Neural cell (in vitro differentiated cells): ENCODE data around the gene MADCAM1. TPM values are rescaled to one million over a fixed set of nuclear protein-coding genes. Genes with fewer than 3 reads are reported as not detected.
"Not testable (repeated sequence)": the region's sequence is repeated elsewhere in the genome, so short reads cannot be mapped to it uniquely, and the experiment has no call there.

Experiments used
- H2AFZ ChIP-seq: fragments of 200-600, 300-800 bp; sonication (generic), shearing (Covaris generic); 2 replicates; pipeline ENCODE4 v1.6.0; 2014; ENCODE audit warnings: low read depth, mild to moderate bottlenecking, antibody characterized with exemption, low read length, moderate library complexity
- H3F3A ChIP-seq: fragments of 200-600 bp; shearing (Covaris generic); 2 replicates; pipeline ENCODE4 v1.6.1; 2016; ENCODE audit warnings: mild to moderate bottlenecking, moderate library complexity, mixed read lengths, antibody characterized with exemption, low read length; ENCODE audit not compliant: insufficient read depth, poor library complexity, severe bottlenecking
- H3K27ac ChIP-seq: fragments of 200-600, 300-800 bp; sonication (generic), shearing (Covaris generic); 2 replicates; pipeline ENCODE4 v1.5.1; 2014; ENCODE audit warnings: mild to moderate bottlenecking, low read length, moderate library complexity
- H3K27me3 ChIP-seq: fragments of 300-800, 200-600 bp; sonication (generic), shearing (Covaris generic); 2 replicates; pipeline ENCODE4 v1.6.0; 2014; ENCODE audit warnings: mild to moderate bottlenecking, low read depth, low read length, moderate library complexity; ENCODE audit not compliant: insufficient read depth
- H3K36me3 ChIP-seq: fragments of 300-800, 200-600 bp; sonication (generic), shearing (Covaris generic); 2 replicates; pipeline ENCODE4 v1.5.1; 2014; ENCODE audit warnings: mild to moderate bottlenecking, antibody characterized with exemption, low read length, moderate library complexity; ENCODE audit not compliant: insufficient read depth
- H3K4me2 ChIP-seq: fragments of 300-800, 200-600 bp; sonication (generic), shearing (Covaris generic); 2 replicates; pipeline ENCODE4 v1.6.0; 2014; ENCODE audit warnings: mild to moderate bottlenecking, low read length
- H3K4me3 ChIP-seq: fragments of 300-800, 200-600 bp; sonication (generic), shearing (Covaris generic); 2 replicates; pipeline ENCODE4 v1.5.1; 2014; ENCODE audit warnings: mild to moderate bottlenecking, low read length, moderate library complexity
- H3K79me2 ChIP-seq: fragments of 200-600 bp; shearing (Covaris generic); replicated peaks from 2 replicates; pipeline ENCODE4 v1.6.0; 2014; ENCODE audit warnings: mild to moderate bottlenecking, low read length, moderate library complexity; ENCODE audit not compliant: insufficient read depth
- H3K9ac ChIP-seq: fragments of 300-800, 200-600 bp; sonication (generic), shearing (Covaris generic); 2 replicates; pipeline ENCODE4 v1.6.1; 2016; ENCODE audit warnings: mild to moderate bottlenecking, low read length, mixed read lengths
- H3K9me2 ChIP-seq: fragments of 200-600 bp; shearing (Covaris generic); 2 replicates; pipeline ENCODE4 v1.6.1; 2016; ENCODE audit warnings: mild to moderate bottlenecking, low read length, mixed read lengths; ENCODE audit not compliant: insufficient read depth
- H3K9me3 ChIP-seq: fragments of 200-600, 300-800 bp; sonication (generic), shearing (Covaris generic); 2 replicates; pipeline ENCODE4 v1.6.1; 2016; ENCODE audit warnings: mild to moderate bottlenecking, mixed run types, low read length, moderate library complexity, mixed read lengths
- H4K20me1 ChIP-seq: fragments of 200-600 bp; shearing (Covaris generic); 2 replicates; pipeline ENCODE4 v1.6.1; 2016; ENCODE audit warnings: mild to moderate bottlenecking, mixed run types; ENCODE audit not compliant: insufficient read depth
- EP300 ChIP-seq: fragments of 450-650 bp; conservative IDR thresholded peaks from 2 replicates; pipeline ENCODE4 v1.6.1; 2014; ENCODE audit warnings: antibody characterized with exemption, mild to moderate bottlenecking, moderate library complexity; ENCODE audit not compliant: poor library complexity, severe bottlenecking
- EZH2 ChIP-seq: fragments of 200-600, 300-800 bp; shearing (Covaris generic), sonication (generic); IDR thresholded peaks from 2 replicates; pipeline ENCODE4 v1.6.1; 2014; ENCODE audit warnings: antibody characterized with exemption, low read length, borderline replicate concordance, mild to moderate bottlenecking; ENCODE audit not compliant: insufficient read depth, poor library complexity, severe bottlenecking
- MXI1 ChIP-seq: fragments of 450-650 bp; conservative IDR thresholded peaks from 2 replicates; pipeline ENCODE4 v1.6.1; 2014; ENCODE audit warnings: antibody characterized with exemption, mild to moderate bottlenecking; ENCODE audit not compliant: poor library complexity, severe bottlenecking
- POLR2AphosphoS5 ChIP-seq: IDR thresholded peaks from 2 replicates; pipeline ENCODE4 v1.6.1; 2012
- RAD21 ChIP-seq: fragments of 450-650 bp; conservative IDR thresholded peaks from 2 replicates; pipeline ENCODE4 v1.6.1; 2014; ENCODE audit warnings: antibody characterized with exemption, mild to moderate bottlenecking, moderate library complexity
- SMC3 ChIP-seq: fragments of 450-650 bp; conservative IDR thresholded peaks from 2 replicates; pipeline ENCODE4 v1.6.1; 2014; ENCODE audit warnings: antibody characterized with exemption, mild to moderate bottlenecking, moderate library complexity; ENCODE audit not compliant: poor library complexity
- TAF1 ChIP-seq: IDR thresholded peaks from 2 replicates; pipeline ENCODE4 v1.6.1; 2012; ENCODE audit warnings: low read depth
- polyA plus RNA-seq: library from polyadenylated mRNA; depleted of rRNA; stranded (reverse); fragments of >200 nt; gene quantifications from 2 replicates; pipeline ENCODE4 v1.2.3, GENCODE V29; 2014
- TF ChIP-seq, protein P1 (sequence below): IDR thresholded peaks from 2 replicates; pipeline ENCODE4 v1.6.1; 2012; ENCODE audit warnings: borderline replicate concordance
- TF ChIP-seq, protein P2 (sequence below): fragments of 450-650 bp; IDR thresholded peaks from 2 replicates; pipeline ENCODE4 v1.5.1; 2014; ENCODE audit warnings: antibody characterized with exemption, mild to moderate bottlenecking, moderate library complexity; ENCODE audit not compliant: poor library complexity, severe bottlenecking

MADCAM1 gene
- polyA plus RNA-seq, 1 donor from 2014 or later, result 1.0 TPM

DNA sequence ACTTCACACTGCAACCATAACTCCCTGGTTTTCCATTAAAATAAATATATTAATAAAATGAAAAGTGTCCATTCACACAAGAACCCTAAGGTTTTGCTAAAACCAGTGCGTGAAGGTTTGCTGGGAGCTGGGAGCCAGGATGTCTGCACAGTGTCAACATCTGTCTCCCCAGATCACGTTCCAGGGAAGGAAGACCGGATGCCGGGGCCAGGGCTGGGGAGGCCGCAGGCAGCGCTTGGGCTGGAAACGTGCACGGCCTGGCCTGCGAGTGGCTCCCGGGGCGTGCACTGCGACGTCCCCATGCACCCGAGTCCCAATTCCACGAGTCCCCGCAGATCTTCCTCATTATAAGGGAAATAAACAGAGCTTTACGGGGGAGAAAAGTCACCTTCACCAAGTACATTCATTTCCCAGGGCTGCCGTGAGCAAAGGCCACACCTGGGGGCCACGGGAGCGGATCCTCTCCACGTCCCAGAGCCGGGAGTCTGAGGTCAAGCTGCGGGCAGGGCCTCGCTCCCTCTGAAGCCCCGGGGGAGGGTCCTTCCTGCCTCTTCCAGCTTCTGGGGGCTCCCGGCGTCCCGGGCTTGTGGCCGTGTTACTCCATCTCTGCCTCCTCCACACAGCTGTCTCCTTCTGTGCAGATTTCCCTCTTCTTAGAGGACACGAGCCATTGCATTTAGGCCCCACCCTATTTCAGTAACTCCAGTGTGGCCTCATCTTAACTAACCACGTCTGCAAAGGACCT lies 48.3 kb upstream of the MADCAM1 start:
- Histone ChIP-seq H3F3A (no peaks in the 10 kb centered on the region), H3K27me3 (no peaks in the 10 kb centered on the region), H3K9me3 (no peaks in the 10 kb centered on the region), H3K36me3 (no peaks in the 10 kb centered on the region), H3K9me2 (no peaks in the 10 kb centered on the region), H3K79me2 (no peaks in the 10 kb centered on the region), H3K9ac (no peak overlapping the region), H3K27ac (no peak overlapping the region), H3K4me2 (no peak overlapping the region), H4K20me1 (no peaks in the 10 kb centered on the region), H2AFZ (no peak overlapping the region), H3K4me3 (no peak overlapping the region)
- TF ChIP-seq, protein P1, sequence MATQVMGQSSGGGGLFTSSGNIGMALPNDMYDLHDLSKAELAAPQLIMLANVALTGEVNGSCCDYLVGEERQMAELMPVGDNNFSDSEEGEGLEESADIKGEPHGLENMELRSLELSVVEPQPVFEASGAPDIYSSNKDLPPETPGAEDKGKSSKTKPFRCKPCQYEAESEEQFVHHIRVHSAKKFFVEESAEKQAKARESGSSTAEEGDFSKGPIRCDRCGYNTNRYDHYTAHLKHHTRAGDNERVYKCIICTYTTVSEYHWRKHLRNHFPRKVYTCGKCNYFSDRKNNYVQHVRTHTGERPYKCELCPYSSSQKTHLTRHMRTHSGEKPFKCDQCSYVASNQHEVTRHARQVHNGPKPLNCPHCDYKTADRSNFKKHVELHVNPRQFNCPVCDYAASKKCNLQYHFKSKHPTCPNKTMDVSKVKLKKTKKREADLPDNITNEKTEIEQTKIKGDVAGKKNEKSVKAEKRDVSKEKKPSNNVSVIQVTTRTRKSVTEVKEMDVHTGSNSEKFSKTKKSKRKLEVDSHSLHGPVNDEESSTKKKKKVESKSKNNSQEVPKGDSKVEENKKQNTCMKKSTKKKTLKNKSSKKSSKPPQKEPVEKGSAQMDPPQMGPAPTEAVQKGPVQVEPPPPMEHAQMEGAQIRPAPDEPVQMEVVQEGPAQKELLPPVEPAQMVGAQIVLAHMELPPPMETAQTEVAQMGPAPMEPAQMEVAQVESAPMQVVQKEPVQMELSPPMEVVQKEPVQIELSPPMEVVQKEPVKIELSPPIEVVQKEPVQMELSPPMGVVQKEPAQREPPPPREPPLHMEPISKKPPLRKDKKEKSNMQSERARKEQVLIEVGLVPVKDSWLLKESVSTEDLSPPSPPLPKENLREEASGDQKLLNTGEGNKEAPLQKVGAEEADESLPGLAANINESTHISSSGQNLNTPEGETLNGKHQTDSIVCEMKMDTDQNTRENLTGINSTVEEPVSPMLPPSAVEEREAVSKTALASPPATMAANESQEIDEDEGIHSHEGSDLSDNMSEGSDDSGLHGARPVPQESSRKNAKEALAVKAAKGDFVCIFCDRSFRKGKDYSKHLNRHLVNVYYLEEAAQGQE, result no peak
- TF ChIP-seq TAF1 (no peak), POLR2AphosphoS5 (no peak), EZH2 (no peak), RAD21 (no peak), MXI1 (no peak), SMC3 (no peak), EP300 (no peak)
- TF ChIP-seq, protein P2, sequence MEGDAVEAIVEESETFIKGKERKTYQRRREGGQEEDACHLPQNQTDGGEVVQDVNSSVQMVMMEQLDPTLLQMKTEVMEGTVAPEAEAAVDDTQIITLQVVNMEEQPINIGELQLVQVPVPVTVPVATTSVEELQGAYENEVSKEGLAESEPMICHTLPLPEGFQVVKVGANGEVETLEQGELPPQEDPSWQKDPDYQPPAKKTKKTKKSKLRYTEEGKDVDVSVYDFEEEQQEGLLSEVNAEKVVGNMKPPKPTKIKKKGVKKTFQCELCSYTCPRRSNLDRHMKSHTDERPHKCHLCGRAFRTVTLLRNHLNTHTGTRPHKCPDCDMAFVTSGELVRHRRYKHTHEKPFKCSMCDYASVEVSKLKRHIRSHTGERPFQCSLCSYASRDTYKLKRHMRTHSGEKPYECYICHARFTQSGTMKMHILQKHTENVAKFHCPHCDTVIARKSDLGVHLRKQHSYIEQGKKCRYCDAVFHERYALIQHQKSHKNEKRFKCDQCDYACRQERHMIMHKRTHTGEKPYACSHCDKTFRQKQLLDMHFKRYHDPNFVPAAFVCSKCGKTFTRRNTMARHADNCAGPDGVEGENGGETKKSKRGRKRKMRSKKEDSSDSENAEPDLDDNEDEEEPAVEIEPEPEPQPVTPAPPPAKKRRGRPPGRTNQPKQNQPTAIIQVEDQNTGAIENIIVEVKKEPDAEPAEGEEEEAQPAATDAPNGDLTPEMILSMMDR, result no peak

DNA sequence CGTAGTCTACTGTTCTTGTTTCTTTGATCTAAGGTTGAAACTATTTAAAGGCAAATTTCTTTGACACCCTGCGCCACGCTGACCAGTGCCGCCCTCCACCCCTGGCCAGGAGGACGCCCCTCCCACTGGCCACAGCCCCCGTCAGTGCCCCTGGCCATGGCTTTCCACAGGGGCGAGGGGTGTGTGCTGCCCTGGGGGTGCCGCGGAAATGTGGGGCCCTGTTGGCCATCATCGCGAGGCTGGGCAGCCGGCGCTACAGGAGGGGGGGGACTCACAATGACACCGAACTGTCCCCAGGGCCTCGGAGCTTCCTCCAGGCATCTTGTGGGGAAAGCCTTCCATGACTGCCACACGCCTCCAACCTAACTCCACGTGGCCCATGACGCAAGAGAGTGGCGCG lies 46.4 kb upstream of the MADCAM1 start:
- Histone ChIP-seq H3F3A (no peaks in the 10 kb centered on the region), H3K79me2 (no peaks in the 10 kb centered on the region), H3K9me3 (no peaks in the 10 kb centered on the region), H3K9ac (no peak overlapping the region), H3K4me2 (no peak overlapping the region), H3K27me3 (no peaks in the 10 kb centered on the region), H3K36me3 (peaks cover 5% of the 10 kb centered on the region), H4K20me1 (no peaks in the 10 kb centered on the region), H3K4me3 (no peak overlapping the region), H2AFZ (no peak overlapping the region), H3K9me2 (no peaks in the 10 kb centered on the region), H3K27ac (no peak overlapping the region)
- no peak for TF ChIP-seq EZH2
- TF ChIP-seq EP300, result no peak
- TF ChIP-seq SMC3, result no peak
- TF ChIP-seq, protein P1, result no peak
- no peak for TF ChIP-seq MXI1
- TF ChIP-seq, protein P2, result no peak
- no peak for TF ChIP-seq POLR2AphosphoS5
- TF ChIP-seq RAD21, result no peak
- TF ChIP-seq TAF1, result no peak

DNA sequence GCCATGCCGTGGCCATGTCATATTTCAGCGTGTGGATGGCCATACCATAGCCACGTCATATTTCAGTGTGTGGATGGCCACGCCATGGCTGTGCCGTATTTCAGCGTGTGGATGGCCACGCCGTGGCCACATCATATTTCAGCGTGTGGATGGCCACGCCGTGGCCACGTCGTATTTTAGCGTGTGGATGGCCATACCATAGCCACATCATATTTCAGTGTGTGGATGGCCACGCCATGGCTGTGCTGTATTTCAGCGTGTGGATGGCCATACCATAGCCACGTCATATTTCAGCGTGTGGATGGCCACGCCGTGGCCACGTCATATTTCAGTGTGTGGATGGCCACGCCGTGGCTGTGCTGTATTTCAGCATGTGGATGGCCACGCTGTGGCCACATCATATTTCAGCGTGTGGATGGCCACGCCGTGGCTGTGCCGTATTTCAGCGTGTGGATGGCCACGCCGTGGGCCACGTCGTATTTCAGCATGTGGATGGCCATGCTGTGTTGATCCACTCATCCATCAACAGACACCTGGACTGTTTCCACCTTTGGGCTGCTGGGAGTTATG lies 45.3 kb upstream of the MADCAM1 start:
- H3K79me2 ChIP-seq, H3K4me2 ChIP-seq, H3K9ac ChIP-seq, H3K9me3 ChIP-seq, H2AFZ ChIP-seq, H3K36me3 ChIP-seq, H3F3A ChIP-seq, H3K4me3 ChIP-seq, H3K9me2 ChIP-seq, H3K27me3 ChIP-seq, H3K27ac ChIP-seq, H4K20me1 ChIP-seq: not testable (repeated sequence)
